Measurements from ENCODE around the gene ZNF318.

- no peak for TF ChIP-seq CTCF (conservative IDR thresholded peaks at IDR 0.05 in 1 of 2, IDR thresholded peaks at IDR 0.05 in 1 of 2; ENCODE audit: extremely low read depth in 1 of 2, insufficient read depth in 1 of 2, low read depth in 1 of 2, low read length in 2 of 2)
- no peak for TF ChIP-seq EZH2 (IDR thresholded peaks at IDR 0.05; ENCODE audit: borderline replicate concordance, low read length)
Measured at GRCh38 chr6:43328528-43328927, 40.9 kb downstream of the ZNF318 start.

Data from mammary epithelial cell (primary cell).